GM20431 (cell line): Measurements from ENCODE around the gene CXCL6.

Experiments
- in situ Hi-C: fragments of 300-500 bp; cut with MseI, MboI; formaldehyde crosslinking; loops from one replicate; pipeline ENCODE4 v1.15.0; 2020; ENCODE audit warnings: low sequenced_read_pairs; ENCODE audit not compliant: unreplicated experiment

Gene CXCL6

GRCh38 chr4:73836373-73837279 lies at the start of gene CXCL6:
TSS of gene CXCL6 (plus strand) at chr4:73836678. CDS start at chr4:73836751, 73 bp downstream.
- in situ Hi-C loops, result no loop called here

GRCh38 chr4:73788411-73788810 lies 48.1 kb upstream of the CXCL6 start:
- in situ Hi-C loops, result no loop called here

GRCh38 chr4:73798842-73799241 lies 37.6 kb upstream of the CXCL6 start:
- in situ Hi-C loops, result no loop called here

GRCh38 chr4:73800206-73800605 lies 36.3 kb upstream of the CXCL6 start:
- in situ Hi-C loops, result no loop called here

- in situ Hi-C loops, result no loop called here
These were observed 34.8 kb upstream of the CXCL6 start for GRCh38 chr4:73801692-73802091.

GRCh38 chr4:73803213-73803612 lies 33.3 kb upstream of the CXCL6 start:
- in situ Hi-C loops, result no loop called here

GRCh38 chr4:73810191-73810590 lies 26.3 kb upstream of the CXCL6 start:
- in situ Hi-C loops, result no loop called here

- in situ Hi-C loops, result no loop called here
These were observed 24.6 kb upstream of the CXCL6 start for GRCh38 chr4:73811841-73812240.

GRCh38 chr4:73814679-73815078 lies 21.8 kb upstream of the CXCL6 start:
- in situ Hi-C loops, result no loop called here

GRCh38 chr4:73815145-73815544 lies 21.3 kb upstream of the CXCL6 start:
- in situ Hi-C loops, result no loop called here

- in situ Hi-C loops, result no loop called here
These were observed 19.7 kb upstream of the CXCL6 start for GRCh38 chr4:73816814-73817213.

GRCh38 chr4:73817341-73817740 lies 19.1 kb upstream of the CXCL6 start:
- in situ Hi-C loops, result no loop called here

- in situ Hi-C loops, result no loop called here
These were observed 15.2 kb upstream of the CXCL6 start for GRCh38 chr4:73821325-73821724.

GRCh38 chr4:73822389-73822788 lies 14.1 kb upstream of the CXCL6 start:
- in situ Hi-C loops, result no loop called here

GRCh38 chr4:73822812-73823504 lies 13.5 kb upstream of the CXCL6 start:
- in situ Hi-C loops, result no loop called here

- in situ Hi-C loops, result no loop called here
These were observed 12.7 kb upstream of the CXCL6 start for GRCh38 chr4:73823760-73824159.

- in situ Hi-C loops, result no loop called here
These were observed 7.5 kb upstream of the CXCL6 start for GRCh38 chr4:73828956-73829355.

- in situ Hi-C loops, result no loop called here
These were observed 4.9 kb upstream of the CXCL6 start for GRCh38 chr4:73831569-73831968.

GRCh38 chr4:73832651-73833237 lies 3.7 kb upstream of the CXCL6 start:
- in situ Hi-C loops, result no loop called here

- in situ Hi-C loops, result no loop called here
These were observed 2.6 kb downstream of the CXCL6 start for GRCh38 chr4:73839071-73839470.

- in situ Hi-C loops, result no loop called here
These were observed 3.2 kb downstream of the CXCL6 start for GRCh38 chr4:73839715-73840114.
